ENCODE data around the gene RAB1B.

DNA sequence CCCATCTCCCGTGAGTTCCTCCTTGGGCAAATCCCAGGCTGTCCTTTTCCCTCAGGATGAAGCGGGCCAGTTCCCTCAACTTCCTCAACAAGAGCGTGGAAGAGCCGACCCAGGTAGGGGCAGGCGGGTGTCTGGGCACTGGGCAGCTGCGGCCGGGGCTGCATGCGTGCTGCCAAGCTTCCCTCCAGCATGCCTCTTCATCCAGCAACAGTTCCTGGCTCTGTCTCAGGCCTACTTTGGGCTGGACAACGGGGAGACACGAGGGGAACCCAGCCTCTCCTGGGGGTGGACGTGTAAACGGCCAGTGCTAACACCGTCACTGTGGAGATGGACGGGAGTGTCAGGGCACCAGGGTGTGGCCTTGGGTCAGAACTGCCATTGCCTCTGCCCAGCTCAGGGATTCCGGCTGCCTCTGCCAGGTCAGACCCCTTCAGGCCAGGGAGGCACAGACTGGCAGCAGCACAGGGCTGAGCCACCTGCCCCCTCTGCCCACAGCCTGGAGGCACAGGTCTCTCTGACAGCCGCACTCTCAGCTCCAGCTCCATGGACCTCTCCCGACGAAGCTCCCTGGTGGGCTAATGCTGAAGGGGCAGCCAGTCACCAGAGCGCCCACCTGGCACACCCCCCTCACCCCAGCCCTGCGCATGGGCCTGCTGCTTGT is 1.9 kb upstream of the RAB1B start:
- TF ChIP-seq, protein P1, sequence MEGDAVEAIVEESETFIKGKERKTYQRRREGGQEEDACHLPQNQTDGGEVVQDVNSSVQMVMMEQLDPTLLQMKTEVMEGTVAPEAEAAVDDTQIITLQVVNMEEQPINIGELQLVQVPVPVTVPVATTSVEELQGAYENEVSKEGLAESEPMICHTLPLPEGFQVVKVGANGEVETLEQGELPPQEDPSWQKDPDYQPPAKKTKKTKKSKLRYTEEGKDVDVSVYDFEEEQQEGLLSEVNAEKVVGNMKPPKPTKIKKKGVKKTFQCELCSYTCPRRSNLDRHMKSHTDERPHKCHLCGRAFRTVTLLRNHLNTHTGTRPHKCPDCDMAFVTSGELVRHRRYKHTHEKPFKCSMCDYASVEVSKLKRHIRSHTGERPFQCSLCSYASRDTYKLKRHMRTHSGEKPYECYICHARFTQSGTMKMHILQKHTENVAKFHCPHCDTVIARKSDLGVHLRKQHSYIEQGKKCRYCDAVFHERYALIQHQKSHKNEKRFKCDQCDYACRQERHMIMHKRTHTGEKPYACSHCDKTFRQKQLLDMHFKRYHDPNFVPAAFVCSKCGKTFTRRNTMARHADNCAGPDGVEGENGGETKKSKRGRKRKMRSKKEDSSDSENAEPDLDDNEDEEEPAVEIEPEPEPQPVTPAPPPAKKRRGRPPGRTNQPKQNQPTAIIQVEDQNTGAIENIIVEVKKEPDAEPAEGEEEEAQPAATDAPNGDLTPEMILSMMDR (IDR thresholded peaks at IDR 0.05): no peak
- no peak for TF ChIP-seq POLR2A (IDR thresholded peaks at IDR 0.05)
